WTC11 (cell line): ENCODE data around the gene SPINT4. TPM values are rescaled to one million over a fixed set of nuclear protein-coding genes. Genes with fewer than 3 reads are reported as not detected.
A peak's percentile ranks its signal among the peaks of the same experiment; 100 is the strongest.
"Not testable (repeated sequence)": the region's sequence is repeated elsewhere in the genome, so short reads cannot be mapped to it uniquely, and the experiment has no call there.

ENCODE experiments used
- ATAC-seq: fragments of 200-7000 bp; cut with Tn5 transposase; 2 replicates; pipeline ENCODE4 v1.10.0; 2021; ENCODE audit warnings: mild to moderate bottlenecking, moderate library complexity
- CTCF ChIA-PET: fragments of 300-600 bp; sonication (Branson Sonifier 250); formaldehyde crosslinking; loops from one replicate; lab custom pipeline; 2021; ENCODE audit warnings: antibody characterized with exemption; lab: Charles Lee
- POLR2A ChIA-PET: fragments of 350-600 bp; sonication (Branson Sonifier 250); formaldehyde crosslinking; loops from one replicate; lab custom pipeline; 2021; ENCODE audit warnings: antibody characterized with exemption; lab: Charles Lee
- DNase-seq: peaks from one replicate; pipeline ENCODE4 v3.0.0; 2021; ENCODE audit warnings: low spot score
- H3K27ac Mint-ChIP-seq: 2 replicates; pipeline ENCODE4 v1.8.0; 2021; ENCODE audit warnings: mixed read lengths
- H3K27me3 Mint-ChIP-seq: 2 replicates; pipeline ENCODE4 v1.8.0; 2021; ENCODE audit warnings: low read depth, mild to moderate bottlenecking, moderate library complexity, mixed read lengths
- H3K36me3 Mint-ChIP-seq: 2 replicates; pipeline ENCODE4 v1.8.0; 2021; ENCODE audit warnings: mixed read lengths
- H3K4me1 Mint-ChIP-seq: 2 replicates; pipeline ENCODE4 v1.8.0; 2022; ENCODE audit warnings: mixed read lengths
- H3K4me3 Mint-ChIP-seq: 2 replicates; pipeline ENCODE4 v1.8.0; 2021; ENCODE audit warnings: mild to moderate bottlenecking, moderate library complexity, mixed read lengths
- H3K9me3 Mint-ChIP-seq: 2 replicates; pipeline ENCODE4 v1.8.0; 2021; ENCODE audit warnings: mixed read lengths
- ATF1 ChIP-seq: sonication (generic); formaldehyde crosslinking; IDR thresholded peaks from 2 replicates; pipeline ENCODE4 v1.8.1; 2023; ENCODE audit warnings: mild to moderate bottlenecking, moderate library complexity, missing genetic modification reagents
- ATF6 ChIP-seq: sonication (generic); formaldehyde crosslinking; IDR thresholded peaks from 2 replicates; pipeline ENCODE4 v1.8.1; 2023; ENCODE audit warnings: mild to moderate bottlenecking, missing genetic modification reagents
- FOXK1 ChIP-seq: sonication (generic); formaldehyde crosslinking; IDR thresholded peaks from 2 replicates; pipeline ENCODE4 v1.8.0; 2022; ENCODE audit warnings: mild to moderate bottlenecking, moderate library complexity, missing genetic modification reagents
- FOXP4 ChIP-seq: sonication (generic); formaldehyde crosslinking; IDR thresholded peaks from 2 replicates; pipeline ENCODE4 v1.8.0; 2022; ENCODE audit warnings: mild to moderate bottlenecking, missing genetic modification reagents
- GABPB1 ChIP-seq: sonication (generic); formaldehyde crosslinking; IDR thresholded peaks from 2 replicates; pipeline ENCODE4 v1.8.1; 2023; ENCODE audit warnings: mild to moderate bottlenecking, missing genetic modification reagents
- NFYB ChIP-seq: sonication (generic); formaldehyde crosslinking; conservative IDR thresholded peaks from 2 replicates; pipeline ENCODE4 v1.8.0; 2022; ENCODE audit warnings: low read depth, missing genetic modification reagents
- NR1H2 ChIP-seq: sonication (generic); formaldehyde crosslinking; IDR thresholded peaks from 2 replicates; pipeline ENCODE4 v1.9.0; 2021; ENCODE audit warnings: mild to moderate bottlenecking, moderate library complexity, missing genetic modification reagents
- PREB ChIP-seq: sonication (generic); formaldehyde crosslinking; IDR thresholded peaks from 2 replicates; pipeline ENCODE4 v1.8.1; 2022; ENCODE audit warnings: mild to moderate bottlenecking, missing genetic modification reagents, moderate library complexity, borderline replicate concordance
- SMAD4 ChIP-seq: sonication (generic); formaldehyde crosslinking; IDR thresholded peaks from 2 replicates; pipeline ENCODE4 v1.8.0; 2022; ENCODE audit warnings: mild to moderate bottlenecking, missing genetic modification reagents
- STAT6 ChIP-seq: sonication (generic); formaldehyde crosslinking; conservative IDR thresholded peaks from 2 replicates; pipeline ENCODE4 v1.8.1; 2023; ENCODE audit warnings: mild to moderate bottlenecking, low read depth, missing genetic modification reagents, moderate library complexity
- TEAD1 ChIP-seq: sonication (generic); formaldehyde crosslinking; IDR thresholded peaks from 2 replicates; pipeline ENCODE4 v1.8.0; 2022; ENCODE audit warnings: mild to moderate bottlenecking, missing genetic modification reagents
- TEAD4 ChIP-seq: sonication (generic); formaldehyde crosslinking; IDR thresholded peaks from 2 replicates; pipeline ENCODE4 v1.8.0; 2022; ENCODE audit warnings: mild to moderate bottlenecking, missing genetic modification reagents
- USF1 ChIP-seq: sonication (generic); formaldehyde crosslinking; IDR thresholded peaks from 2 replicates; pipeline ENCODE4 v1.8.0; 2022; ENCODE audit warnings: mild to moderate bottlenecking, missing genetic modification reagents
- ZNF121 ChIP-seq: sonication (generic); formaldehyde crosslinking; IDR thresholded peaks from 2 replicates; pipeline ENCODE4 v1.8.0; 2023; ENCODE audit warnings: missing genetic modification reagents
- ZNF138 ChIP-seq: sonication (generic); formaldehyde crosslinking; conservative IDR thresholded peaks from 2 replicates; pipeline ENCODE4 v1.8.1; 2022; ENCODE audit warnings: mild to moderate bottlenecking, moderate library complexity, missing genetic modification reagents
- ZNF219 ChIP-seq: sonication (generic); formaldehyde crosslinking; IDR thresholded peaks from 2 replicates; pipeline ENCODE4 v1.8.0; 2023; ENCODE audit warnings: missing genetic modification reagents, mild to moderate bottlenecking, borderline replicate concordance
- ZNF416 ChIP-seq: fragments of 250-450 bp; sonication (Bioruptor Pico); IDR thresholded peaks from 2 replicates; pipeline ENCODE4 v1.9.0; 2021; ENCODE audit warnings: mild to moderate bottlenecking, inconsistent platforms
- ZNF671 ChIP-seq: fragments of 250-450 bp; sonication (Bioruptor Pico); IDR thresholded peaks from 2 replicates; pipeline ENCODE4 v1.8.0; 2021; ENCODE audit warnings: mild to moderate bottlenecking
- total RNA-seq: library from RNA; stranded (reverse); gene quantifications from 3 replicates; pipeline ENCODE4 v1.2.3, GENCODE V29; 2021

The SPINT4 gene
- total RNA-seq, 1 experiment from 2014 or later = not detected

GRCh38 chr20:45764618-45765282 is 42.6 kb downstream of the SPINT4 start:
- POLR2A ChIA-PET = interaction anchor here (0.6 kb wide), 2 partner anchors 171 to 431 kb away, joined by 3 to 9 read pairs; no protein-coding TSS in a partner anchor
- H3K27ac Mint-ChIP-seq = peak overlapping the region; percentile 98

GRCh38 chr20:45765307-45765875 is 43.2 kb downstream of the SPINT4 start:
- POLR2A ChIA-PET = interaction anchor here (0.6 kb wide), 2 partner anchors 171 to 432 kb away, joined by 3 to 9 read pairs; no protein-coding TSS in a partner anchor
- TF ChIP-seq ZNF671 (CRISPR knock-in tag) (no peak), STAT6 (CRISPR knock-in tag) (no peak)
- no peak for DNase-seq
- H3K36me3 Mint-ChIP-seq = no peaks in the 10 kb centered on the region
- peaks cover 35% of the 10 kb centered on the region for H3K4me1 Mint-ChIP-seq
- peak overlapping the region; percentile 28 for H3K4me3 Mint-ChIP-seq
- peaks cover 16% of the 10 kb centered on the region for H3K9me3 Mint-ChIP-seq
- ATAC-seq = peak; percentile 82
- H3K27ac Mint-ChIP-seq = peak overlapping the region; percentile 98
- H3K27me3 Mint-ChIP-seq = peaks cover 9% of the 10 kb centered on the region
- CTCF ChIA-PET = interaction anchor here (0.6 to 2.3 kb wide), 5 partner anchors 13 to 454 kb away, joined by 3 to 5 read pairs (median 3); partner anchors contain the start of gene SYS1

More at GRCh38 chr20:45764618-45765282, 42.6 kb downstream of the SPINT4 start:
- TF ChIP-seq FOXK1 (0 out of 2 replicates have a peak, but pooled peaks have one; percentile 12), FOXP4 (CRISPR knock-in tag) (peak; percentile 32; the same call in 1 of the 2 replicates), TEAD1 (CRISPR knock-in tag) (peak; percentile 93; the same call in 1 of the 2 replicates), USF1 (CRISPR knock-in tag) (peak; percentile 31; the same call in 1 of the 2 replicates), TEAD4 (CRISPR knock-in tag) (peak; percentile 68)
- H3K36me3 Mint-ChIP-seq = not testable (repeated sequence)
- CTCF ChIA-PET = interaction anchor here (0.6 to 2.3 kb wide), 4 partner anchors 14 to 453 kb away, joined by 3 to 5 read pairs (median 3); partner anchors contain the start of gene SYS1
- H3K4me3 Mint-ChIP-seq = peak overlapping the region; percentile 28
- H3K27me3 Mint-ChIP-seq = peaks cover 14% of the 10 kb centered on the region
- ATAC-seq (peak; percentile 33), DNase-seq (peak; percentile 24)
- peaks cover 35% of the 10 kb centered on the region for H3K4me1 Mint-ChIP-seq
- H3K9me3 Mint-ChIP-seq = peaks cover 22% of the 10 kb centered on the region

- no peaks in the 10 kb centered on the region for H3K36me3 Mint-ChIP-seq
- ChIA-PET CTCF (interaction anchor here (0.6 to 2.3 kb wide), 2 partner anchors 221 to 278 kb away, joined by 3 to 5 read pairs; no protein-coding TSS in a partner anchor), POLR2A (no interaction called here)
- H3K27ac Mint-ChIP-seq = peak overlapping the region; percentile 98
- peaks cover 10% of the 10 kb centered on the region for H3K9me3 Mint-ChIP-seq
- peak; percentile 55 for ATAC-seq
- H3K4me3 Mint-ChIP-seq = peak overlapping the region; percentile 28
- no peak for DNase-seq
- H3K27me3 Mint-ChIP-seq = peaks cover 4% of the 10 kb centered on the region
- peaks cover 39% of the 10 kb centered on the region for H3K4me1 Mint-ChIP-seq
- no peak for TF ChIP-seq STAT6 (CRISPR knock-in tag)
- no peak for TF ChIP-seq ZNF219 (CRISPR knock-in tag)
- TF ChIP-seq SMAD4 (CRISPR knock-in tag) = no peak
- no peak for TF ChIP-seq ZNF138
- no peak for TF ChIP-seq NR1H2
- TF ChIP-seq NFYB (CRISPR knock-in tag) = no peak
- no peak for TF ChIP-seq ZNF416 (CRISPR knock-in tag)
- TF ChIP-seq GABPB1 (CRISPR knock-in tag) = no peak
- no peak for TF ChIP-seq ATF6
- no peak for TF ChIP-seq PREB (CRISPR knock-in tag)
- no peak for TF ChIP-seq ZNF121
- no peak for TF ChIP-seq FOXK1
- TF ChIP-seq ATF1 (CRISPR knock-in tag) = no peak
Observed at GRCh38 chr20:45765980-45766379, 43.8 kb downstream of the SPINT4 start.
